ACHN (cell line): Measurements from ENCODE around the gene TMEM132A.
"Not testable (repeated sequence)": the region's sequence is repeated elsewhere in the genome, so short reads cannot be mapped to it uniquely, and the experiment has no call there.

ENCODE experiments used
- DNase-seq: peaks from one replicate; pipeline ENCODE4 v3.0.0-alpha.2; 2015
- in situ Hi-C: cut with HindIII; loops from 2 replicates; pipeline ENCODE4 v1.10.0; 2017; ENCODE audit warnings: low sequenced_read_pairs, low pct_ligation_motif_present, low pct_unique_long_range_greater_than_20kb

Gene TMEM132A

DNA sequence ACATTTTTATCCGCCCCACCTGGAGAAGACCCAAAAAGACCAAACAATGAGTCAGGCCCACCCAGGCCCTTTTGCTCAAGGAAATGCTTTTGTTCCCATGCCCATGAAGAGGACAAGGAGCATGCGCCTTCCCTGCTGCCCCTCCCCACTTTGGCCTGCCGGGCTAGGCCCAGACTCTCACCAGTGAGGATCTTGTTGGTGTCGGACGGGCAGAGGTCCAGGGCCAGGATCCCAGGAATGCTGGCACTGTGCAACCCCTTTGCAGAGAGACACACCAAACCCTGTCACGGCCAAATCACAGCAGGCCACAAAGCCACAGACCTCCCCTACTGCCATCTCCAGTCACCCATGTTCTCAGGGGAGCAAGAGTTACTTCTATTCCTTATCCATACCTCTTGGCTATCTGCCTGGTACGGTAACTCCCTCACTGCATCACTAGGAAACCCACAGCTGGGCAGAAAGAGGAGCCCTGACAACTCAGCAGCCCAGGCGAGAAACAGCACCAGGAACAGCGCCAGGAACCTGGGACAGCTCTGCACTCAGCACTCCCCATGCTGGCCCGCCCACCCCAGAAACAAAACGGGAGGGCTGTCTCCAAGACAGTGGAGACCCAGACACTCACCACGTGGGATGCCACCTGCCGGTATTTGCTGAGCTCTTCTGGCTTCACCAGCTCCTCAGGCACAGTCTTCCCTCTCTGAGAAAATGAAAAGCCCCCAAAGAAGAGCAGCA lies 23.4 kb upstream of the TMEM132A start:
- in situ Hi-C loops, result no loop called here
- no peak for DNase-seq

DNA sequence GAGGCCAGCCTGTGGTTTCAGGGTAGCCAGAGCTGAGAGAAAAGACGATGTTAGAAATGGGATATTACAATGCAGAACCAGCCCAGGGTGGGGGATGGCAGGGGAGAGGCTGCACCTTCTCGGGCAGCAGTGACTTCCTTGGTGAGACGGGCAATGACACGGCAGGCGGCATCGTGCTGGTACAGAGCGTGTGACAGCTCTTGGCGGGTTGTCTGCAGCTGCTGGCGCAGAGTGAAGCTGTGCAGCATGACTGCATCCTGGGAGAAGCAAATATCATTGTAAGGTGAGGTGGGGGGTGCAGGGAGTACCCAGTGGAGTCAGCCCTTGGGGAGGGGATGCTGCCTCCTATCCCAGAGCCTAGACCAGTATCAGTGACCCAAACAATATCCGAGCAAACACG lies 21.6 kb upstream of the TMEM132A start:
- in situ Hi-C loops, result no loop called here
- no peak for DNase-seq

DNA sequence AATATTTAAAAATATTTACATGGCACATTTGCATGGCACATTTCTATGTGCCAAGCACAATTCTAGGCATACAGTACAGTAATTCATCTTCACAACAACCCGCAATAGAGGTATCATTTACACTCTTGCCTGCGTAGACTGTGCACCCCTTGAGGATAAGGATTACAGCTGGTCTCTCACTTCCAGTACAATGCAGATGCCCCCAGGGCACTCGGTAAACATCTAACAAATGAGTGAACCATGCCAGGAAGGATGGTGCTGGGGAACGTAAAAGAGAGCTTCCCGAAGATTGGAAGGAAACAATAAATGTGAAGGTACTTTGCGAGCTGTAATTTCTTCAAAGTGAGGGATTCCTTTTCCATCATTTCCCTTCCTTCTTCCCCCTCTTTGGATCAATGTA lies 19.2 kb upstream of the TMEM132A start:
- DNase-seq, result no peak
- in situ Hi-C loops, result no loop called here

DNA sequence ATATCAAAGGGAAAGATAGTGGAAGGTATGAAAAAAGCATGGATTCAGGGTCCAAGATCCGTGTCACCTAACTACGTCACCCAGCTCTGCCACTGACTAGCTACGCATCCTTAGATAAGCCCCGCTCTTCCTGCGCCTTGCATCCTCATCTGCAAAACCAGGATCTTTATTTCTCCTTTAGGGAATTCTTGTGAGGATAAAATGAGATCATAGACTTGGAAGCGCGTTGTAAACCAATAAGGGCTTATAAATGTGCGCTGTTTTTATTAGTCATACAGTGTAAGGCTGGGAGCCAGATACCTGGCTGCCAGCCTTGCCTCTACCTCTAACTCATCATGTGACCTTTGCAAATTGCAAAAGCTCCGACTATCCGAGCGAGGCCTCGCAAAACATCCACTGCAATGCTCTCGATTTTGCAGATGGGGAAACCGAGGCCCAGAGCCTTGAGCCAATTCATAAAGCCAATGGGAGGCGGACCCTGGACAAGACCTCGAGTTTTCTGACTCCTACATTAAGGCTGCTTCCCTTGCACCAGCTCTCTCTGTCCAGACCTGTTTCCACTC lies 18.6 kb upstream of the TMEM132A start:
- DNase-seq, result peak; percentile 39
- in situ Hi-C loops, result no loop called here

DNA sequence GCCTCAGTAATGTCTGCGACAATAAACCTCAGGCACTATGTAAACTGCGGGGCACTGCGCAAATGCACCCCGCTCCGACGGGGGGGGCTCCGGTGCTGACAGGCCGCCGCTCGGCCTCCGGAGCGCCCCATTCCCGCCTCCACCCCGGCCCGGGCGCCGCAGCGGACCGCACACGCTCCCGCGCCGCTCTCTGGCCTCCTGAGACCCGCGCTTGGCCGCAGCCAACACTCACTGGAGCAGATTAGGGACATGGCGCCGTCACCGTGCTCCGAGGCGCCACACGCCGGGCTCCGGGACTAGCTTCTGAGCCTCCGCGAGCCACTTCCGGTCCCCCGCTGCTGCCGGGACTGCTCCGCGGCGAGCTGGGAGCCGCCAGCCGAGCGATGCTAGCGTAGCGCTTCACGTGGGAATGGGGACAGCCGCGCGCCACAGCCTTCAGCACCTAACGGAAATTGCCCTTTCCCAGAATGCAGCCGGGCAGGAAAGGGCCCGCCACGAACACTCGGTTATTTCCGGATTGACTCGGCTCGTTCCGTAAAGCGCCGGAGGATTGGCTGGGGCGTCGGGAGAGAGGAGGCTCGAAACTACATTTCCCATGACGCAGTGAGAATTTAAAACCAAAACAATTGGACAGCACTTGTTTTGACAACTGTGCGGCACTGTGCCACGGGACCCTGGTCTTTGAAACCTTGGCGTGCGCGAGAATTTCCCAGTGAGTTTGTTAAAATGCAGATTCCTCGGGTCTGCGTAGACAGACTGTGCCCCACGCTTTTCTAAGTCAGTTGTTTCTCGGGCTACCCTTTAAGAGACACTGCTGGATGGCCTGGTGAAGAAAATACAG lies 17.9 kb upstream of the TMEM132A start, which contains the start of gene PRPF19:
Gene PRPF19, minus strand, starts transcription at position 454 of the 841 bp plus-strand sequence. Its CDS starts 203 bp downstream, at position 251.
- in situ Hi-C loops, result no loop called here
- peak; percentile 95 for DNase-seq

DNA sequence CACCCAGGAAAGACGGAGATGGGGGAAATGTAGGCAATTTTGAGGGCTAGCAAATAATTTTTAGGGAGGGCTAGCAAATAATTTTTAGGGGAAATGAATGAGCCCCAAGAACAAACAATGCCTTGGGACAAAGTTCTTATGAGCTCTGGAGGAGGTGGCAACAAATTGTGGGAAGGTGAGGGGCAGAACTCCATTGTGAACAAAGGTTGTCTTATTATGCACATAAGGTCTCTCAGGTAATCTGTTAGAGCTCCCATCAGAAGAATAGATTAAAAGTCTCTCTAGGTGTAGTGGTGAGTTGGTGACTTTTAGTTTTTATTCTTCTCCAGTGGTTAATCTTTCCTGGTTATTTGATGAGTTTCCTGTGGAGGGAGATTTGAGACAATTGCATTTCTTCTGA lies 15.5 kb upstream of the TMEM132A start:
- no peak for DNase-seq
- in situ Hi-C loops, result no loop called here

DNA sequence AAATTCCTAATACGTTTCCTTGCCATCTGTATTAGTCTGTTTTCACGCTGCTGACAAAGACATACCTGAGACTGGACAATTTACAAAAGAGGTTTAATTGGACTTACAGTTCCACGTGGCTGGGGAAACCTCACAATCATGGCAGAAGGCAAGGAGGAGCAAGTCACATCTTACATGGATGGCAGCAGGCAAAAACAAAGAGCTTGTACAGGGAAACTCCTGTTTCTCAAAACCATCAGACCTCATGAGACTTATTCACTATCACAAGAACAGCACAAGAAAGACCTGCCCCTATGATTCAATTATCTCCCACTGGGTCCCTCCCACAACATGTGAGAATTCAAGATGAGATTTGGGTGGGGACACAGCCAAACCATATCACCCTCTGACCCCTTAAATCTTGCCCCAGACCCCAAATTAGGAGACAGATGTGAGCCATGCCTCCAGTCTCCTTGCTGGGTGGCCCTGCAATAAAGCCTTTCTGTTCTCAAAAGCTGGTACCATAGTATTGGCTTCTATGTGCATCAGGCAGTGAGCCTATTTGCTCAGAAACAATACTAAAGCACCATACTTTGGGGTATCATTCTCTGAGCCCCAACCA lies 14.5 kb upstream of the TMEM132A start:
- in situ Hi-C loops, DNase-seq: not testable (repeated sequence)

DNA sequence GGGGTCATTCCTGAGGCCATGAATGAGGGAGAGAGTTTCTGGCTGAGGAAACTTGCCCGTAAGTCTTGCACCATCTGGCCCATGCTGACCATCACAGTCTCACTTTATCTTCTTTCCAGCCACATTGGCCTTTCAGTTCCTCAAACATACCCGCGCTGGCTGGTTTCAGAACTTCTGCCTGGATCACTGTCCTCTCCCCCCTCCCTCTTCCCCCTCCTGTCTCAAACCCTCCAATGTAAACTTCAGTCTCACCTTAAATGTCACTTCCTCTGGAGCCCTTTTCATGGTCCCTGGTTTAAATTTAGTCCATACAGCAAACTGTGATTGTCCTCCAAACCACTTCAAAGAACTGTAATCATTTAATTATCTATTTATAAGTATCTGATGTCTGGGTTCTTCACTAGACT lies 14.0 kb upstream of the TMEM132A start:
- DNase-seq, result no peak
- in situ Hi-C loops, result no loop called here

DNA sequence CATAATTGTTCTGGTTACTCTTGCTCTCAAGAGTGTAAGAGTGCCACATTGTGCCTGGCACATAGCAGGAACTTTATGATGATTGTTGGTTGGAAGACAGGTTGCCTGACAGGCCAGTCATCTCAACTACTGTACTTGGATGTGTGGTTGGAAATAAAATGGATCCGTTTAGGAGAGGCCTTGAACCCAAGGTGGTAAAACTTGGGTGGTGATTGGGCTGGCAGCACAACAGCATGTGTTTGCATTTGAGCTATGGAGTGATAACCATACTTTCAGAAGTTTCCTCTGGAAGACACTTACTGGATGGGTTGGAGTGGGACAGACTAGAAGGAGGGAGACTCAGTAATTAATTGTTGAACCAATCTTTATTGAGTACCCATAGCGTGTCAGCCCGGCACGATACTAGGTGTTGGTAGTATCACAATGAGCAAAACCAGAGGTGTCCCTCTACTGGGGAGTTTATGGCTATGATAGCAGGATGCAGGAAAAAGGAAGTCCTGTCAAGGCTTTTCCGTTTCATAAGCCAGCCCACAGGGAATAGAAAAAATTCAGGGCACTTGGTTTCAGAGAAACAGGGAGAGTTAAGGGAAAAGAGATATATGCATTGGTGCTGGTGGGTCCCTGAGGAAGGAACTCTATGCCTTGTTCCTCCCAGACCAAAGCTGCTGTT lies 13.4 kb upstream of the TMEM132A start:
- in situ Hi-C loops, result no loop called here
- DNase-seq, result no peak

DNA sequence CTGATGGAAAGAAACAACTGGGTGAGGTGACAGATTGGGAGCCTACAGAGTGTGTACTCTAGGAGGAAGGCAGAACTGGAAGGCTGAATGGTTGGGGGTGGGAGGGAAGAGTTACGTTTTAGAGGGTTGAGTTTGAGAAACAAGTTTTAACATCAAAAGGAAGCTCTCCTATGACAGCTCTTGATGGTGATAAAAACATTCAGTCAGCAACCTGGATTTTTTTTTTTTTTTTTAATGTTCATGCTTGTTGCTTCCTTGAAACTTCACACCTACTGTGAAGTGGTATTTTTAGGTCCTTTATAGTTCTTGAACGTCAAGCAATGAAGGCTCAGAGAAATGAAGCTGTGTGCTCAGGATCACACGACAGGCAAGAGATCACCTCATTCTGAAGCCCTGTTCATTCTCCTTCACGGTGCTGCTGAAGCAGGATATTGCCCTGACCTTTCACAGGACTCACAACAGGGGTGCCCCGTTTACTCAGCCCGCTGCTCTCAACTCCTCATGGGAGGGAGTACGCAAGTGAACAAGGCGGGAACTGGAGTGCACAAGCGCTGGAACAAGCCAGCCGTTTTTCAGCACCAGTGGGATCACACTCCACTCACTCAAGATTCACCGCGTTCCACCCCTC lies 11.9 kb upstream of the TMEM132A start:
- in situ Hi-C loops, result no loop called here
- DNase-seq, result no peak

DNA sequence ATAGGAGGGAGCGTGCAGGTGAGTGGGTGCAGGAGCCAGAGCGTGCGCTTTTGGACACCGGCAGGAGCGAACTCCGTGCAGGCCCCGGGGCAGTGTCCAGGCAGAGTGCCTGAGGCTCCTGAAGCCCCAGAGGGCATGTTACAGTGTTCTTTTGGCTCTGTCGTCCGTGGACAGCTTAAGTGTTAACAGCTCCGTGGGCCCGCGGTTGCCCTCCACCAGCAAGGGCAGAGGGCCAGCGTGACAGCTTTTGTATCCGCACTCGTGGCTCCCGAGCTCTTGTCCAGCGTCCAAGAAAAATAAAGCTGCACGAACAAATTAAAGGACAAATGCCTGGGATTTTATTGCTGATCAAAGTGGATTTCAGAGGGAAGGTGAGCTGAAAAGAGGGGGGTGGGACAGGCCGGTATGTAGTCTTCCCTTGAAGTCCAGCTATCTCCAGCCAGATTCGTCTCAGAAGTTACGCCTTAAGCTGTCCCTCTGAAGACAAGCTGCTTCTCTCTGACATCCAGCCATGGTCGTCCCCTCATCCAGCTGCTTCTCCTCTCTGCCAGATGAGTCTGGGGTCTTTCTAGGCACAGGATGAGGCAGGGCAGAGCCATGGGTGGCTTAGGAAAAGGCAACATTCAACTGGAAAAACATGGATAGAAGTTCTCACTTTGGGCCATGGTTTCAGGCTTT lies 11.3 kb upstream of the TMEM132A start:
- no peak for DNase-seq
- in situ Hi-C loops, result no loop called here

DNA sequence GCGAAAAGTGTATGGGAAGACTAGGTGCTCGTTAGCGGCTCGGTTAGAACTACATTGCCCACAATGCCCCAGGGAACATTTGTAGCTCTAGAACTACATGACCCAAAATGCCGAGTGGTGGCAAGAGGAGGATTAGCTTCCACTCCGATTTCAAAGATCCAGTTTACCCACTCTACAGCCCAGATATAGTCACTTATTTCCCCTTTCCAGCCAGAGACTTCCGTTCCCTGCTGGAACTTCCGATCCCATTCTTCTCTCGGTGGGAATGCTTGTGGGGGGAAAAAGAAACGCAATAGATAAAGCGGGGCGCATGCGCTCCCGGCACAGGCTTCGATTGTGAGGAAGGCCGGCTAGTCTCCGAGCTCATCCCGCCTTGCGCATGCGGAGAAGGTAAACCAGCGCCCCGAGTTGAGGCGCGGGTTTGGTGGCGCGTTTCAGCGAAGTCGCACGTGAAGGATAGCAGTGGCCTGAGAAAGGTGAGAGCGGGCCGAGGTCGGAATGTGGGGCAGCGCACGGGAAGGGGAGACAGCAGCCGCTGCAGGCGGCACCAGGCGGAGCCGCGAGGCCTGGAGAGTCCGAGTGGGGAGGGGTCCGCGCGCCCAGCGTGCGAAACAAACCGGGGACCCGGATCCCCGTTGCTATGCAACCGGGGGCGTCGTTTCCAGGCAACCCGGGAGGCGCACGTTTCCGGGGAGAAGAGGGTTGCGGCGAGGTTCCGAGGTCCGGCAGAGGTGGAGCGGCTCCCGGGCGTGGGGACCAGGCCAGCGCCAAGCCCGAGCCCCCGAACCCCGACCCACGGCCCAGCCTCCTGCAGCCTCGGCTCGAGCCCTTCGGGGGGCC lies 10.2 kb upstream of the TMEM132A start, which contains the start of gene TMEM109:
Gene TMEM109, plus strand, starts transcription at position 366 of the 840 bp plus-strand sequence. CDS start 5,536 bp downstream, outside the sequence.
- in situ Hi-C loops, result no loop called here
- DNase-seq, result peak; percentile 84

DNA sequence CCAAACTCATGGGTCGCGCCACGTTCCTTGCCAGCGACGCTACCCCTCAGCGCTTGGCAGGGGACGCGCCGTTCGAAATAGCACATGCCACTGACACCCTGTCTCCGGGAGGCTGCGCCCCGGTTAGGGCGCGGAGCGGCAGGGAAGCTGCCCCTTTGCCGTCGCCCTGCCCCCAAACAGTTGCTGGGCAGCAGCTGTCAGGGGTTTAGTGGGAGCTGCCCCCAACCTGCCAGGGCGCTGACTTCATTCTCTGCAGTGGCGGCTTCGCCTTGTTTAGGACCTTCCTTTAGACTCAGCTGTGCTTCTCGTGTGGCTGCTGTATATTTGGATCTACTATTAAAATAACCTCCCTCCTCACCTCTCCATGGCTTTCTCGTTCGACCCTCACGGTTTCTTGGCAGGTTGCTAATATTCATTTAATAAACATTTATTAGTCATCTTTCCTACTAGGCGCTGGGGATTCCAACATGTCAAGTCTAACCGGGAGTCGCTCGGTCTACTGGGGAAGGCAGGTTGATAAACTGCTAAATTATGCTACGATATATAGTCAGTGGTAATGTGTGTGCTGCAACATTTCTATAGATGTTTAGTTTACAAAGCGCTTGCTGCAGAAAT lies 9.5 kb upstream of the TMEM132A start:
- peak; percentile 32 for DNase-seq
- in situ Hi-C loops, result no loop called here

DNA sequence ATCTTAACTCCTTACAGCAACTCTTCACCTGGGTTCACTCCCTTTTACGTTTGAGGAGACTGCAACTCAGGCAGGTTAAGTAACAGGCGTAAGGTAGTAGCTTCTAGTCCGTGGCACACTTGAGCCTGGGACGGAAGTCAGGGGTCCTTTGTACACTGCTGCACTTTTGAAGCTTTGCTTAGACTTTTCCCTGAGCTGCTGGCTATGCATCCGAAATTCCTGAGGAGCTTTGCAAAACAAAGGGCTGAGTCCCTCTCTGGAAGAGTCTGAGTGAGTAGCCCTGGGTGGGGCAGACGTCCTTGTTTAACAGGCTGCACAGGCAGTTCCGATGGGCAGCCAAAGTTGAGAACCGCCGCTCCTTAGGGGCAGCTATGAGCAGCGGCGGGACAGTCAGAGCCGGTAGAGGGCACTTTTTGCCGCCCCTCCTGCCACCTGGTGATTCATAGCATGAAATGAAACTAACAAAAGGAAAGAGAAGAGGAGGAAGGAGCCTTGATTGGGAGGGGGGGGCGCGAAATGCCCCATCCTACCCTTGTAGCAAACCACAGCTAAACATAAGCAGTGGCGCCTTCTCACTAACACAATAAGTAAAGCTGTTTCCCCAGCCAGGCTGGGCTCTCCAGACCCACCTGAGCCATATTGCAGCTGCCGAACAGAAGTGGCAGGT lies 8.9 kb upstream of the TMEM132A start:
- peak; percentile 79 for DNase-seq
- in situ Hi-C loops, result no loop called here

DNA sequence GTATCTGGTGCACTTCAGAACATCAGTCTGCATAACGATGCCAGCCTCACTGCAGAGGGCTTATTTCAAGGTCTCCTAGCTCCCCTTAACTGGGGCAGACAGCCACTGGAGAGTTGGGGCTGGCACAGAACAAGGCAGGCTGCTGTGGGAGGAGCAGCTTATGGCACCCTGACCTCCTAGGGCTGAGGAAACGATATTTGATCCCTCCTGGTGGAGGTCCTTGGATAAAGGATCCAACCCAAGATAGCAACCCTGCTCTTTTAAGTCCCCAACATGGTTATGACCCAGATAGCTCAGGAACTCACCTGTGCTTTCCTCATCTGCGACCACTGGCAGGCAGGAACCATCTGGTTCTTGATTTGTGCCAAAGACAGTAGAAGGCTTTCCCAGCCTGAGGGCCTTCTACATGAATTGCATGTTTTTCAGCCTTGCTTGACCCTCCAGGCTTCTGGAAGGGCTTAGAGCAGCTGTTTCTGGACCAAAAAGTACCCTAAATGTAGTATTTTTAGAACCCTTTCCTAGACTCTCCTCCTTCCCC lies 7.5 kb upstream of the TMEM132A start:
- in situ Hi-C loops, result no loop called here
- DNase-seq, result no peak

DNA sequence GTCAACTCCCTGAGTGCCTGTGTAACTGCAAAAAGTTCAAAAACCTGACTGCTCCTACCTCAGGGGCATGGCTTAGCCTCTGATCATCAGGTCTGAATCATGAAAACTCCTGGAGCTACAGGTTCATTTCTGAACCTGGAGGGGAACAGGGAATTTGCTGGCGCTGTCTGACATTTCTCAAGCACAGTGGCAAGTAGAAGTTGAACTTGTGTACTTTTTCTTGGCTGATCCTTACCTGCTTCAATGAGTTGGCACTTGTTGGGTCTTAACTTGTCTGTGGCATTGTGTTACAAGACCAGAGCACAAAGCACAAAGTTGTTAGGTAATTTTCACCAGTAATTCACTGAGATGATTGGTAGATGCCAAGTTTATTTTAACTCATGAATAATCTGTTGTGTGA lies 7.0 kb upstream of the TMEM132A start:
- no peak for DNase-seq
- in situ Hi-C loops, result no loop called here
